HEK293 (cell line): ENCODE results near the gene FNDC10.

Experiments
- GLI2 ChIP-seq: fragments of 450-650 bp; formaldehyde crosslinking; IDR thresholded peaks from 2 replicates; pipeline ENCODE4; 2017; ENCODE audit warnings: missing biosample characterization, missing genetic modification characterization, low read depth, borderline replicate concordance
- IKZF3 ChIP-seq: fragments of 450-650 bp; IDR thresholded peaks from 2 replicates; pipeline ENCODE4 v1.5.0; 2018; ENCODE audit warnings: missing biosample characterization, mild to moderate bottlenecking, missing genetic modification characterization, moderate library complexity
- SETDB1 ChIP-seq: IDR thresholded peaks from one replicate; pipeline ENCODE4 v1.6.1; 2017; ENCODE audit warnings: mild to moderate bottlenecking, low read length, moderate library complexity, mixed read lengths; ENCODE audit not compliant: insufficient read length
- SP2 ChIP-seq: fragments of 450-650 bp; formaldehyde crosslinking; IDR thresholded peaks from 2 replicates; pipeline ENCODE4 v1.5.1; 2016; ENCODE audit warnings: missing biosample characterization, missing genetic modification characterization
- YY1 ChIP-seq: fragments of 450-650 bp; formaldehyde crosslinking; IDR thresholded peaks from 2 replicates; pipeline ENCODE4 v1.5.1; 2018; ENCODE audit warnings: missing biosample characterization, missing genetic modification characterization
- TF ChIP-seq, protein P1 (sequence below): fragments of 450-650 bp; formaldehyde crosslinking; IDR thresholded peaks from 2 replicates; pipeline ENCODE4 v1.5.1; 2016; ENCODE audit warnings: missing biosample characterization, missing genetic modification characterization
- TF ChIP-seq, protein P2 (sequence below): fragments of 450-650 bp; formaldehyde crosslinking; IDR thresholded peaks from 2 replicates; pipeline ENCODE4 v1.5.1; 2017; ENCODE audit warnings: missing biosample characterization, missing genetic modification characterization

DNA sequence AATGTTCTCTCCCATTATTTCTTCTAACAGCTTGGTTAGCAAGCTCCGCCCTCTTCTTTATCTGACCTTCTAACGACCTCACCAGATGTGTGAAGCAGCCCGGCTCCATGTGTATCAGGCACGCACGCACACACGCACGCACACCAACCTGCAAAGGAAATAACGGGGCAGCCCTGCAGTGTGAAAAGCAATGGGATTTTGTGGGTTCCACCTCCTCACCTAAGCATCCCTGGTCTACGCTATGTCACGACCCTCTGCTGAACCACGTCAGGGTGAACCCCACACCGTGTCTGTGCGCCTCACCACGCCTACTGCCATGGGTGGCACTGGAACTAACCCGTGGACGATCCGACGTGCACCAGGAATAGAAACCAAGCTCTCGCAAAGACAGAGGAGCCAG is 35.7 kb downstream of the FNDC10 start:
- TF ChIP-seq, protein P1, sequence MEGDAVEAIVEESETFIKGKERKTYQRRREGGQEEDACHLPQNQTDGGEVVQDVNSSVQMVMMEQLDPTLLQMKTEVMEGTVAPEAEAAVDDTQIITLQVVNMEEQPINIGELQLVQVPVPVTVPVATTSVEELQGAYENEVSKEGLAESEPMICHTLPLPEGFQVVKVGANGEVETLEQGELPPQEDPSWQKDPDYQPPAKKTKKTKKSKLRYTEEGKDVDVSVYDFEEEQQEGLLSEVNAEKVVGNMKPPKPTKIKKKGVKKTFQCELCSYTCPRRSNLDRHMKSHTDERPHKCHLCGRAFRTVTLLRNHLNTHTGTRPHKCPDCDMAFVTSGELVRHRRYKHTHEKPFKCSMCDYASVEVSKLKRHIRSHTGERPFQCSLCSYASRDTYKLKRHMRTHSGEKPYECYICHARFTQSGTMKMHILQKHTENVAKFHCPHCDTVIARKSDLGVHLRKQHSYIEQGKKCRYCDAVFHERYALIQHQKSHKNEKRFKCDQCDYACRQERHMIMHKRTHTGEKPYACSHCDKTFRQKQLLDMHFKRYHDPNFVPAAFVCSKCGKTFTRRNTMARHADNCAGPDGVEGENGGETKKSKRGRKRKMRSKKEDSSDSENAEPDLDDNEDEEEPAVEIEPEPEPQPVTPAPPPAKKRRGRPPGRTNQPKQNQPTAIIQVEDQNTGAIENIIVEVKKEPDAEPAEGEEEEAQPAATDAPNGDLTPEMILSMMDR (tag by site-specific recombination) = no peak
- TF ChIP-seq SP2 (tag by site-specific recombination) (no peak), IKZF3 (tag by site-specific recombination) (no peak), GLI2 (no peak), YY1 (no peak), SETDB1 (no peak)
- TF ChIP-seq, protein P2, sequence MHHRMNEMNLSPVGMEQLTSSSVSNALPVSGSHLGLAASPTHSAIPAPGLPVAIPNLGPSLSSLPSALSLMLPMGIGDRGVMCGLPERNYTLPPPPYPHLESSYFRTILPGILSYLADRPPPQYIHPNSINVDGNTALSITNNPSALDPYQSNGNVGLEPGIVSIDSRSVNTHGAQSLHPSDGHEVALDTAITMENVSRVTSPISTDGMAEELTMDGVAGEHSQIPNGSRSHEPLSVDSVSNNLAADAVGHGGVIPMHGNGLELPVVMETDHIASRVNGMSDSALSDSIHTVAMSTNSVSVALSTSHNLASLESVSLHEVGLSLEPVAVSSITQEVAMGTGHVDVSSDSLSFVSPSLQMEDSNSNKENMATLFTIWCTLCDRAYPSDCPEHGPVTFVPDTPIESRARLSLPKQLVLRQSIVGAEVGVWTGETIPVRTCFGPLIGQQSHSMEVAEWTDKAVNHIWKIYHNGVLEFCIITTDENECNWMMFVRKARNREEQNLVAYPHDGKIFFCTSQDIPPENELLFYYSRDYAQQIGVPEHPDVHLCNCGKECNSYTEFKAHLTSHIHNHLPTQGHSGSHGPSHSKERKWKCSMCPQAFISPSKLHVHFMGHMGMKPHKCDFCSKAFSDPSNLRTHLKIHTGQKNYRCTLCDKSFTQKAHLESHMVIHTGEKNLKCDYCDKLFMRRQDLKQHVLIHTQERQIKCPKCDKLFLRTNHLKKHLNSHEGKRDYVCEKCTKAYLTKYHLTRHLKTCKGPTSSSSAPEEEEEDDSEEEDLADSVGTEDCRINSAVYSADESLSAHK = no peak
